HCT116 (cell line): ENCODE results near the gene OR2A2. TPM values are rescaled to one million over a fixed set of nuclear protein-coding genes. Genes with fewer than 3 reads are reported as not detected.

Experiments
- ATAC-seq: fragments of 200-7000 bp; cut with Tn5 transposase; 2 replicates; pipeline ENCODE4 v1.9.1; 2020; ENCODE audit warnings: mild to moderate bottlenecking, moderate library complexity
- Bru-seq: library from RNA; stranded (reverse); fragments of 400-500 nt; gene quantifications from one replicate; lab custom pipeline; 2021; lab: Mats Ljungman, UMichigan
- BruChase-seq, 2 experiments: library from RNA; stranded (reverse); fragments of 400-500 nt; gene quantifications; one replicate each; lab custom pipeline; 2021; lab: Mats Ljungman, UMichigan
- BruUV-seq: library from RNA; stranded (reverse); fragments of 400-500 nt; replicated peaks from 2 replicates; lab custom pipeline; 2021; lab: Mats Ljungman, UMichigan
- CTCF ChIA-PET: fragments of 300-600 bp; sonication (Branson Sonifier 250); formaldehyde crosslinking; loops from one replicate; lab custom pipeline; 2021; ENCODE audit warnings: antibody characterized with exemption; lab: Charles Lee
- POLR2A ChIA-PET: fragments of 300-600, 350-600 bp; sonication (Branson Sonifier 250); formaldehyde crosslinking; loops from one replicate; lab custom pipeline; 2021; ENCODE audit warnings: antibody characterized with exemption; lab: Charles Lee
- RAD21 ChIA-PET, 2 experiments: fragments of 300-600 bp; sonication (Branson Sonifier 250); formaldehyde crosslinking; loops; one replicate each; lab custom pipeline; 2023; ENCODE audit warnings: low total read pairs in 2 of 2; ENCODE audit not compliant: uncharacterized antibody in 2 of 2, unreplicated experiment in 2 of 2, low non-redundant PET in 1 of 2; lab: Charles Lee
- DNase-seq: peaks from one replicate; pipeline ENCODE4 v3.0.0-alpha.2; 2010; ENCODE audit warnings: low read depth, low spot score
- H2AFZ ChIP-seq: fragments of 200-600 bp; shearing (Covaris generic), sonication (generic); 2 replicates; pipeline ENCODE4 v1.6.1; 2017; ENCODE audit warnings: low read depth, mixed run types, mixed read lengths, antibody characterized with exemption, low read length; ENCODE audit not compliant: poor library complexity, severe bottlenecking
- H3K27ac ChIP-seq: 2 replicates; pipeline ENCODE4 v1.5.1; 2012; ENCODE audit warnings: low read depth, low read length
- H3K27me3 ChIP-seq: fragments of 200-600 bp; sonication (generic); 2 replicates; pipeline ENCODE4 v1.6.1; 2016; ENCODE audit warnings: mixed run types, low read length, mixed read lengths; ENCODE audit not compliant: insufficient read depth
- H3K36me3 ChIP-seq, 2 experiments: fragments of 200-500 bp in 1 of 2; fragments of 200-600 bp in 1 of 2; sonication (Bioruptor generic) in 1 of 2; sonication (generic) in 1 of 2; 2 replicates each; pipeline versions ENCODE4 v1.5.1 to v1.6.1; 2014 to 2016; ENCODE audit warnings: low read length in 2 of 2, inconsistent platforms in 1 of 2, mixed read lengths in 1 of 2, mixed run types in 1 of 2; ENCODE audit not compliant: insufficient read depth in 2 of 2, control insufficient read depth in 1 of 2
- H3K4me1 ChIP-seq, 2 experiments: fragments of 200-600 bp in 1 of 2; sonication (generic) in 1 of 2; 2 replicates each; pipeline versions ENCODE4 v1.5.1 to v1.6.1; 2012 to 2017; ENCODE audit warnings: low read length in 2 of 2, inconsistent platforms in 1 of 2, mild to moderate bottlenecking in 1 of 2, mixed read lengths in 1 of 2, mixed run types in 1 of 2, moderate library complexity in 1 of 2; ENCODE audit not compliant: insufficient read depth in 2 of 2, control insufficient read depth in 1 of 2
- H3K4me2 ChIP-seq: fragments of 200-600 bp; sonication (generic); 2 replicates; pipeline ENCODE4 v1.6.1; 2017; ENCODE audit warnings: mixed run types, low read length, mixed read lengths
- H3K4me3 ChIP-seq, 2 experiments: fragments of 200-600 bp in 1 of 2; sonication (generic) in 1 of 2; replicated peaks in 1 of 2; 2 replicates each; pipeline ENCODE4 v1.5.1; 2011 to 2016; ENCODE audit warnings: low read length in 2 of 2, control low read depth in 1 of 2, low read depth in 1 of 2, mild to moderate bottlenecking in 1 of 2, mixed read lengths in 1 of 2, mixed run types in 1 of 2
- H3K79me2 ChIP-seq: fragments of 200-600 bp; sonication (generic); 2 replicates; pipeline ENCODE4 v1.6.1; 2017; ENCODE audit warnings: mild to moderate bottlenecking, mixed run types, low read length, moderate library complexity, mixed read lengths; ENCODE audit not compliant: insufficient read depth
- H3K9ac ChIP-seq: fragments of 200-600 bp; sonication (generic); 2 replicates; pipeline ENCODE4 v1.6.1; 2016; ENCODE audit warnings: low read length, mixed read lengths
- H3K9me2 ChIP-seq: fragments of 200-600 bp; sonication (generic), shearing (Covaris generic); 2 replicates; pipeline ENCODE4 v1.6.1; 2017; ENCODE audit warnings: mixed run types, mild to moderate bottlenecking, moderate library complexity; ENCODE audit not compliant: insufficient read depth
- H3K9me3 ChIP-seq, 2 experiments: fragments of 200-500 bp in 1 of 2; fragments of 200-600 bp in 1 of 2; sonication (Bioruptor generic) in 1 of 2; sonication (generic) in 1 of 2; 2 replicates each; pipeline ENCODE4 v1.6.1; 2014 to 2017; ENCODE audit warnings: low read length in 2 of 2, mixed read lengths in 2 of 2, inconsistent platforms in 1 of 2, low read depth in 1 of 2, mild to moderate bottlenecking in 1 of 2, mixed run types in 1 of 2, moderate library complexity in 1 of 2; ENCODE audit not compliant: control insufficient read depth in 1 of 2, insufficient read depth in 1 of 2
- H4K20me1 ChIP-seq: fragments of 200-600 bp; sonication (generic), shearing (Covaris generic); 2 replicates; pipeline ENCODE4 v1.6.1; 2017; ENCODE audit warnings: mixed run types, mild to moderate bottlenecking, moderate library complexity; ENCODE audit not compliant: insufficient read depth
- CBX3 ChIP-seq: IDR thresholded peaks from 2 replicates; pipeline ENCODE4 v1.6.1; 2012; ENCODE audit warnings: low read depth
- CTCF ChIP-seq, 3 experiments: fragments of 200-600 bp in 1 of 3; sonication (generic) in 1 of 3; IDR thresholded peaks in 2 of 3; conservative IDR thresholded peaks in 1 of 3; 2 replicates each; pipeline ENCODE4 v1.5.1; 2012 to 2017; ENCODE audit warnings: low read depth in 2 of 3, low read length in 2 of 3, antibody characterized with exemption in 1 of 3, borderline replicate concordance in 1 of 3, control low read depth in 1 of 3, mild to moderate bottlenecking in 1 of 3, mixed read lengths in 1 of 3, mixed run types in 1 of 3, moderate library complexity in 1 of 3; ENCODE audit not compliant: insufficient read depth in 1 of 3
- EZH2phosphoT487 ChIP-seq: fragments of 200-600 bp; IDR thresholded peaks from 2 replicates; pipeline ENCODE4 v1.6.1; 2018; ENCODE audit warnings: antibody characterized with exemption, borderline replicate concordance
- RAD21 ChIP-seq: IDR thresholded peaks from 2 replicates; pipeline ENCODE4 v1.6.1; 2012; ENCODE audit warnings: low read depth, mild to moderate bottlenecking
- SIN3A ChIP-seq: IDR thresholded peaks from 2 replicates; pipeline ENCODE4 v1.6.1; 2012; ENCODE audit warnings: low read depth
- YY1 ChIP-seq: IDR thresholded peaks from 2 replicates; pipeline ENCODE4 v1.6.1; 2011; ENCODE audit warnings: low read length, low read depth, moderate library complexity, mild to moderate bottlenecking; ENCODE audit not compliant: insufficient replicate concordance; ENCODE audit errors: extremely low read depth
- ZNF274 ChIP-seq: fragments of 200-500 bp; sonication (Bioruptor generic); IDR thresholded peaks from 2 replicates; pipeline ENCODE4 v1.6.1; 2014; ENCODE audit warnings: mild to moderate bottlenecking, low read depth, low read length, inconsistent platforms
- intact Hi-C: fragments of 100-400 bp; cut with micrococcal nuclease; formaldehyde crosslinking; loops from 2 replicates; pipeline ENCODE4 v1.10.0; 2022
- long read RNA-seq: library from polyadenylated mRNA; unstranded; transcript quantifications from one replicate; pipeline ENCODE4 v2.0.0, GENCODE V29; 2021; ENCODE audit not compliant: unreplicated experiment
- polyA plus RNA-seq: library from polyadenylated mRNA; unstranded; fragments of >200 nt; gene quantifications from 2 replicates; pipeline ENCODE4 v1.2.1, GENCODE V29; 2012; ENCODE audit warnings: missing spikeins
- total RNA-seq: library from RNA; stranded (reverse); gene quantifications from one replicate; pipeline ENCODE4 v1.2.1, GENCODE V29; 2021; ENCODE audit not compliant: unreplicated experiment

The OR2A2 gene, protein sequence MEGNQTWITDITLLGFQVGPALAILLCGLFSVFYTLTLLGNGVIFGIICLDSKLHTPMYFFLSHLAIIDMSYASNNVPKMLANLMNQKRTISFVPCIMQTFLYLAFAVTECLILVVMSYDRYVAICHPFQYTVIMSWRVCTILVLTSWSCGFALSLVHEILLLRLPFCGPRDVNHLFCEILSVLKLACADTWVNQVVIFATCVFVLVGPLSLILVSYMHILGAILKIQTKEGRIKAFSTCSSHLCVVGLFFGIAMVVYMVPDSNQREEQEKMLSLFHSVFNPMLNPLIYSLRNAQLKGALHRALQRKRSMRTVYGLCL
- total RNA-seq, result not detected
- not detected in 2 replicates for polyA plus RNA-seq
- Bru-seq, nascent RNA, result not detected
- BruChase-seq, experiment 1, labeled RNA remaining after a 6-hour chase, result not detected
- not detected for BruChase-seq, experiment 2, labeled RNA remaining after a 2-hour chase
- long read RNA-seq, result 0 reads

GRCh38 chr7:144109283-144109682 is at the start of gene OR2A2:
OR2A2 (plus strand) TSS chr7:144109583; CDS start chr7:144109583, 0 bp downstream.
- ChIA-PET CTCF (interaction anchor here (2.1 kb wide), 1 partner anchor 19 kb away, joined by 7 read pairs; no protein-coding TSS in a partner anchor), RAD21 (no interaction called here)
- BruUV-seq, result no TSS peak
- no peaks in the 10 kb centered on the region for H3K27me3 ChIP-seq
- no peak for TF ChIP-seq YY1
- no peak for TF ChIP-seq SIN3A
- no peak for TF ChIP-seq EZH2phosphoT487
- TF ChIP-seq, all 23 proteins: peak for 0
- H3K9me2 ChIP-seq, result no peaks in the 10 kb centered on the region
- H3K36me3 ChIP-seq, result no peaks in the 10 kb centered on the region
- no peak within 1 kb of the TSS for H3K9ac ChIP-seq
- H3K4me1 ChIP-seq, result no peaks in the 10 kb centered on the region
- no peaks in the 10 kb centered on the region for H3K9me3 ChIP-seq
- no peaks in the 10 kb centered on the region for H4K20me1 ChIP-seq
- ATAC-seq (no peak), DNase-seq (no peak)
- no peaks in the 10 kb centered on the region for H3K79me2 ChIP-seq
- intact Hi-C loops, result no loop called here
- H3K4me3 ChIP-seq, result no peak within 1 kb of the TSS
- H2AFZ ChIP-seq, result no peak within 1 kb of the TSS
- POLR2A ChIA-PET, result no interaction called here
- no peak within 1 kb of the TSS for H3K27ac ChIP-seq
- H3K4me2 ChIP-seq, result no peak within 1 kb of the TSS

DNA sequence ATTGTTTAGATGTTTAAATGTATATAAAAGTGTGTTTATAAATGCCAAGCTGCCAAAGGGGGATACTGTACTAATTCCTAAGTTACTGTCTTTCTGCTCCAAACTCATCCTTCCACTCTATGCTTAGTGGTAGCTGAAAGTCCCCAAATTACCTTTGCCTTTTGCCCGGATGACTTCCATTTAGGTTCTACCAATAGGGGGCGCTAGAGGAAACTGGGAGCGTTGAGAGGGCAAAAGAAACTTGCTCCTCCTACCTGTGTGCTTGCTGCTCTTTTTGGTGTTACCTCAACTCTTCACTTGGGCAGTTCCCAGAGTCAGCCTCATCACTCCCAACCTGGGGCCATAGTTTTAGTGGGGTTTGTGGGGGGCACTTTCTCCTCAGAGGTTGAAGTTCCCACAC is 45.7 kb upstream of the OR2A2 start:
- intact Hi-C loops, result no loop called here
- H3K9ac ChIP-seq, result no peak overlapping the region
- H3K79me2 ChIP-seq, result no peaks in the 10 kb centered on the region
- ChIA-PET CTCF (interaction anchor here (0.6 to 1.8 kb wide), 9 partner anchors 8 to 162 kb away, joined by 3 to 7 read pairs (median 3); partner anchors contain the start of gene TCAF1), RAD21 (no interaction called here), POLR2A (no interaction called here)
- no peaks in the 10 kb centered on the region for H3K27me3 ChIP-seq
- no peak overlapping the region for H3K4me2 ChIP-seq
- H2AFZ ChIP-seq, result peak overlapping the region; percentile 59
- BruUV-seq, result no TSS peak
- no peaks in the 10 kb centered on the region for H4K20me1 ChIP-seq
- TF ChIP-seq CBX3, result peak; percentile 35; the same call in 1 of the 2 replicates
- no peak for TF ChIP-seq ZNF274
- peak; percentile 28 to 73 (median 61); a peak in 5 of 6 replicates for TF ChIP-seq CTCF (IDR thresholded peaks at IDR 0.05 in 2 of 3, conservative IDR thresholded peaks at IDR 0.05 in 1 of 3; ENCODE audit: borderline replicate concordance in 1 of 3, insufficient read depth in 1 of 3, low read depth in 2 of 3, low read length in 2 of 3)
- peak; percentile 41; the same call in 1 of the 2 replicates for TF ChIP-seq RAD21
- ATAC-seq, result peak; percentile 57
- no peak overlapping the region for H3K27ac ChIP-seq
- no peaks in the 10 kb centered on the region for H3K9me3 ChIP-seq
- no peaks in the 10 kb centered on the region for H3K36me3 ChIP-seq
- H3K9me2 ChIP-seq, result no peaks in the 10 kb centered on the region
- H3K4me3 ChIP-seq, result no peak overlapping the region
- no peaks in the 10 kb centered on the region for H3K4me1 ChIP-seq
- peak; percentile 26 for DNase-seq
